ENCODE measurements around the gene OR6C3.
"Not testable (repeated sequence)": the region's sequence is repeated elsewhere in the genome, so short reads cannot be mapped to it uniquely, and the experiment has no call there.

OR6C3 gene

DNA sequence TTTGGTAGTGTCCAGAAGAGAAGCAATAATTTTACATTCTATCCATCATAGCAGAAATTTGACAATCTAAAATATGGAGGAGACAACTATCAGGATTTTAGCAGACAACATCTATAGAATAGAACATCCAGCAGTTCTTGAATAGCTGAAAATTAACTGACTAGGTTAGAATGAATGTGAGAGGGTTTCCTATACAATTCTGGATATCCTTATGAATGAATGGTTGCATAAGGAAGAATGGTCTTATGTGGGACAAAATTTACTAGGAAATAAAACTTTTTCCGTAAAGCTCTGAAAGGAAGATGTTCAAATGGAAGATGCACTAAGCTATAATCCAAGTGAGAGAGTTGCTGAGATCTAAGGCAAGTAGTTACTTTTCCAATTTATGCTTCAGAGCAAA lies at the start of gene OR6C3:
OR6C3 (plus strand) TSS at position 301 of the 400 bp plus-strand sequence. CDS start 955 bp downstream, outside the sequence.
- DNase-seq: no peak

- DNase-seq: no peak
Measured at GRCh38 chr12:55280991-55281390, 49.6 kb upstream of the OR6C3 start.

GRCh38 chr12:55289999-55290398 lies 40.5 kb upstream of the OR6C3 start:
- no peak for DNase-seq

GRCh38 chr12:55296469-55296868 lies 34.1 kb upstream of the OR6C3 start, which contains the start of gene OR6C6:
TSS of gene OR6C6 (minus strand) at chr12:55296569. CDS start at chr12:55295232, 1,337 bp downstream.
- DNase-seq: no peak

- DNase-seq: no peak
Measured at GRCh38 chr12:55314043-55314442, 16.5 kb upstream of the OR6C3 start, which contains the start of gene OR6C1. TSS of gene OR6C1 (plus strand) at chr12:55314343. CDS start at chr12:55320600, 6,257 bp downstream.

DNA sequence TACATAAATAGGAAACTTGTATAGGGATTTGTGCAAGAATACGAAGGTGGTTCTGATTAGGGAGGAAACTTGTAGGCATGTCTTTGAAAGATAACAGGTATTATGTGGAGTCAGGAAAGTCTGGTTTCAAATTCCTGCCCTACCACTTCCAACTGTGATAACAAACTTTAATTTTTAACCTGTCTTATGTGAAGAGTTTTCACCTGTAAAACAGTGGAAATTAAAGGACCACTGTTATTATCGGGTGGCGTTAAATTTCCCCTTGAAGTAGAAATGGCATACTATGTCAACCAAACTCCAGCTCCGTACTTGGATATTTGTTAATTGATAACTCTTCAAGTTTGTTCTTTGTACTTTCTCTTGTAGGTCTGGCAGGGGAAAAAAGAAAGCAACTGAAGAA lies 10.3 kb upstream of the OR6C3 start:
- no peak for DNase-seq

DNA sequence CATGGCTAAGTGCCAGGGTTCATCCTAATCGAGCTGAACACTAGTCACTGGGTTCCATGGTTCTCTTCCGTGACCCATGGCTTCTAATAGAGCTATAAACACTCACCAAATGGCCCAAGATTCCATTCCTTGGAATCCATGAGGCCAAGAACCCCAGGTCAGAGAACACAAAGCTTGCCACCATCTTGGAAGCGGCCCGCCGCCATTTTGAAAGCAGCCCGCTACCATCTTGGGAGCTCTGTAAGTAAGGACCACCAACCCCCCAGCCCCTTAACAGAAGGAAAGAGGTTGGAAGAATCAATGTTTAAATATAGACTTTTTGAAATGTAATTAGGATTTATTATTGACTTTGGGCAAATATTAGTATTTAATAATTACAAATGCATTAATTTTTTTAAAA lies 4.7 kb upstream of the OR6C3 start:
- not testable (repeated sequence) for DNase-seq

GRCh38 chr12:55336002-55336401 lies 5.5 kb downstream of the OR6C3 start:
- no peak for DNase-seq

DNA sequence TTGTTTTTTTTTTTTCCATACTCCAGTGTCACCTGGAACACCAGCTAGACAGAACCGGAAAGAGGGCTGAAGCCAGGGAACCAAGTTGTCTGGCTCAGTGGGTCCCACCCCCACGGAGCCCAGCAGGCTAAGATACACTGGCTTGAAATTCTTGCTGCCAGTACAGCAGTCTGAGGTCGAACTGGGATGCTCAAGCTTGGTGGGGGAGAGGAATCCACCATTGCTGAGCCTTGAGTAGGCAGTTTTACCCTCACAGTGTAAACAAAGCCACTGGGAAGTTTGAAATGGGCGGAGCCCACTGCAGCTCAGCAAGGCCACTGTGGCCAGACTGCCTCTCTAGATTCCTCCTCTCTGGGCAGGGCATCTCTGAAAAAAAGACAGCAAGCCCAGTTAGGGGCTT lies 24.8 kb downstream of the OR6C3 start:
- DNase-seq: not testable (repeated sequence)

- DNase-seq: no peak
Measured at GRCh38 chr12:55362675-55363074, 32.1 kb downstream of the OR6C3 start, which contains the start of gene OR6C75. TSS of gene OR6C75 (plus strand) at chr12:55362975. CDS start at chr12:55365111, 2,136 bp downstream.

DNA sequence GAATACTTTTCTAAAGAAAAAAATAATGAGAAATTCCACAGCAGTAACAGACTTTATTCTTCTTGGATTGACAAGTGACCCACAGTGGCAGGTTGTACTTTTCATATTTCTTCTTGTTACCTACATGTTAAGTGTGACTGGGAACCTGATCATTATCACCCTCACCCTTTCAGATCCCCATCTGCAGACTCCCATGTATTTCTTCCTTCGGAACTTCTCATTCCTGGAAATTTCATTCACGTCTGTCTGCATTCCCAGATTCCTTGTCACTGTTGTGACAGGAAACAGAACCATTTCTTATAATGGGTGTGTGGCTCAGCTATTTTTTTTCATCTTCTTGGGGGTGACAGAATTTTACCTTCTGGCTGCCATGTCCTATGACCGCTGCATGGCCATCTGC lies 34.5 kb downstream of the OR6C3 start:
- no peak for DNase-seq

GRCh38 chr12:55372521-55372920 lies 42.0 kb downstream of the OR6C3 start:
- DNase-seq: no peak

Data from NCI-H187 treated with DMSO at 0.1 percent for 48 hours (cell line).